ENCODE results near the gene B3GAT3.
A peak's percentile ranks its signal among the peaks of the same experiment; 100 is the strongest.

Gene B3GAT3

GRCh38 chr11:62621567-62622470 lies at the start of gene B3GAT3:
Gene B3GAT3, minus strand, starts transcription at chr11:62621986. Its CDS starts 39 bp downstream, at chr11:62621947.
- Histone ChIP-seq H3K27me3 (ENCODE audit: insufficient read depth, low read length, poor library complexity) (no peaks in the 10 kb centered on the region), H3K79me2 (ENCODE audit: insufficient read depth, low read length) (peaks cover 19% of the 10 kb centered on the region), H3K9ac (ENCODE audit: low read depth, low read length) (peak within 1 kb of the TSS; percentile 89), H4K20me1 (ENCODE audit: insufficient read depth, low read length) (no peaks in the 10 kb centered on the region), H3K36me3 (ENCODE audit: insufficient read depth, low read length) (peaks cover 28% of the 10 kb centered on the region), H3K4me3 (ENCODE audit: low read depth in 1 of 2, low read length in 2 of 2) (peak within 1 kb of the TSS; percentile 56 to 77), H3K9me3 (ENCODE audit: insufficient read depth, low read length, severe bottlenecking) (no peaks in the 10 kb centered on the region), H3K27ac (ENCODE audit: low read length) (peak within 1 kb of the TSS; percentile 74), H3K4me1 (ENCODE audit: insufficient read depth, low read length) (peaks cover 21% of the 10 kb centered on the region), H2AFZ (ENCODE audit: low read depth, low read length) (peak within 1 kb of the TSS; percentile 65), H3K4me2 (ENCODE audit: insufficient read depth, low read length) (peak within 1 kb of the TSS; percentile 81)
- DNase-seq (peak; percentile 91), ATAC-seq (ENCODE audit: insufficient read depth, low read depth) (peak; percentile 85)
- TF ChIP-seq CTCF (IDR thresholded peaks at IDR 0.05; ENCODE audit: borderline replicate concordance, extremely low read depth, low read length, poor library complexity, severe bottlenecking) (peak; percentile 2), EZH2 (IDR thresholded peaks at IDR 0.05; ENCODE audit: borderline replicate concordance, low read depth, low read length, severe bottlenecking) (no peak)

- no peak for DNase-seq
Observed at GRCh38 chr11:62671236-62671607, 49.4 kb upstream of the B3GAT3 start.

GRCh38 chr11:62669420-62670161 lies 47.8 kb upstream of the B3GAT3 start:
- peaks cover 44% of the 10 kb centered on the region for H3K36me3 ChIP-seq (ENCODE audit: insufficient read depth, low read length)
- peak overlapping the region; percentile 82; the same call in 1 of the 2 replicates for H3K4me2 ChIP-seq (ENCODE audit: insufficient read depth, low read length)
- H3K9ac ChIP-seq (ENCODE audit: low read depth, low read length) = peak overlapping the region; percentile 13; the same call in 1 of the 2 replicates
- peaks cover 84% of the 10 kb centered on the region for H3K79me2 ChIP-seq (ENCODE audit: insufficient read depth, low read length)
- DNase-seq (no peak), ATAC-seq (ENCODE audit: insufficient read depth, low read depth) (no peak)
- peaks cover 10% of the 10 kb centered on the region for H4K20me1 ChIP-seq (ENCODE audit: insufficient read depth, low read length)
- no peaks in the 10 kb centered on the region for H3K9me3 ChIP-seq (ENCODE audit: insufficient read depth, low read length, severe bottlenecking)
- no peak overlapping the region for H2AFZ ChIP-seq (ENCODE audit: low read depth, low read length)
- H3K4me3 ChIP-seq (ENCODE audit: low read depth in 1 of 2, low read length in 2 of 2) = no peak overlapping the region
- H3K4me1 ChIP-seq (ENCODE audit: insufficient read depth, low read length) = peaks cover 68% of the 10 kb centered on the region
- no peaks in the 10 kb centered on the region for H3K27me3 ChIP-seq (ENCODE audit: insufficient read depth, low read length, poor library complexity)
- peak overlapping the region; percentile 38 for H3K27ac ChIP-seq (ENCODE audit: low read length)
- TF ChIP-seq CTCF (IDR thresholded peaks at IDR 0.05; ENCODE audit: borderline replicate concordance, extremely low read depth, low read length, poor library complexity, severe bottlenecking) (no peak), EZH2 (IDR thresholded peaks at IDR 0.05; ENCODE audit: borderline replicate concordance, low read depth, low read length, severe bottlenecking) (no peak)

More at GRCh38 chr11:62671236-62671607, 49.4 kb upstream of the B3GAT3 start:
- peak overlapping the region; percentile 77 to 91 for H3K4me3 ChIP-seq (ENCODE audit: low read depth in 1 of 2, low read length in 2 of 2)
- peak overlapping the region; percentile 94 for H3K27ac ChIP-seq (ENCODE audit: low read length)
- no peaks in the 10 kb centered on the region for H3K27me3 ChIP-seq (ENCODE audit: insufficient read depth, low read length, poor library complexity)
- H3K4me2 ChIP-seq (ENCODE audit: insufficient read depth, low read length) = peak overlapping the region; percentile 82
- H3K4me1 ChIP-seq (ENCODE audit: insufficient read depth, low read length) = peaks cover 59% of the 10 kb centered on the region
- peaks cover 78% of the 10 kb centered on the region for H3K79me2 ChIP-seq (ENCODE audit: insufficient read depth, low read length)
- H2AFZ ChIP-seq (ENCODE audit: low read depth, low read length) = peak overlapping the region; percentile 81
- TF ChIP-seq CTCF (IDR thresholded peaks at IDR 0.05; ENCODE audit: borderline replicate concordance, extremely low read depth, low read length, poor library complexity, severe bottlenecking) (no peak), EZH2 (IDR thresholded peaks at IDR 0.05; ENCODE audit: borderline replicate concordance, low read depth, low read length, severe bottlenecking) (no peak)
- H3K9me3 ChIP-seq (ENCODE audit: insufficient read depth, low read length, severe bottlenecking) = no peaks in the 10 kb centered on the region
- ATAC-seq (ENCODE audit: insufficient read depth, low read depth) = peak; percentile 23
- H3K36me3 ChIP-seq (ENCODE audit: insufficient read depth, low read length) = peaks cover 47% of the 10 kb centered on the region
- peaks cover 8% of the 10 kb centered on the region for H4K20me1 ChIP-seq (ENCODE audit: insufficient read depth, low read length)
- peak overlapping the region; percentile 90 for H3K9ac ChIP-seq (ENCODE audit: low read depth, low read length)

Data from DND-41 (cell line).